Measurements from ENCODE around the gene PGAM2.

Gene PGAM2

DNA sequence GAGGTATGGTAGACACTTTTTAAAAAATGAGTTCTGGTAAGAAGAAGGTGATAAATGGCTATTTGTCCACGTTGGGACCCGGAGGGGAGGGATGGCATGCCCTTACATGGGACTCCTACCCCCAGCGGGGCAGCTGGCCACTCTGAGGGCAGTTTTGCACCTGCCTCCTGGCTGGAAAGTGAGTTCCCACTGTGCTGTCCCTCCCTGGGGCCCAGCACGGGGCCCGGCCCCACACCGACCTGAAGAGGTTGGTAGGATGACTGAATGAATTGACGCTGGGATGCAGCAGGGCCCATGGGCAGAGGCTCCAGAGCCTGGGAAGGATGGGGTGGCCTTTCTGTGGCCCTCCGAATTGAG lies 38.2 kb upstream of the PGAM2 start:
- DNase-seq (ENCODE audit: low spot score), result no peak

DNA sequence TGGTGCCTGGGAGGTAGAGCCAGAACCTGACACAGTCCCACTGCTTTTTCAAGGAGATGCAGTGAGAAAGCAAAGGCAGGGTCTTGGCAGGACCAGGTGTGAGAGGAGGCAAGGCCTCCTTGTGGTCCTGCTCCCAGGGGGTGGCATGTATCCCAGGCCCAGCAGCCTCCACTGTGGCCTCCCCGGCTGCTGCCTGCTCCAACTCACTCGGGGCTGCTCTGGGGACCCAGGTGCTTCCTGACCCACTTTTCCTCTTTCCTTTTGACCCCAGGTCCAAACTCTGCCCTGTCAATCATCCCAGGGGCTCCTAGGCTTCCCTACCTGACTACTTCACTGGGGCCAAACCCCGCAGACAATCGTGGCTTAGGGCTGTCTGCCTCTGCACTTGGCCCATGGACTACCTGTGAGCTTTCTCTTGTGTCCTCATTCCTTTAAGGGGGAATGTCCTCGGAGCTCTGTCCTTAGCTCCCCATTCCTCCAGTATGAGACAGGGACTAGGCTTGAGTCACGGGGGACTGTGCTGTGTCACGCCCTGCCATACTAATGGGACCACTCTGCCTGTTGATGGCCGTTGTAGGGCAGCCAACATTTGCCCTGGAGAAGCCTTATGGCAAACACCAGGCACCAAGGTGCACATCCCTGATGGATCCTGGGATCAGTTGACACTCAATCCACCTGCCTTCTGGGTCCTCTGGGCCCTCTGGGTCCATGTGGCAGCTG lies 37.6 kb upstream of the PGAM2 start:
- no peak for DNase-seq (ENCODE audit: low spot score)

- DNase-seq (ENCODE audit: low spot score), result no peak
These were observed 36.8 kb upstream of the PGAM2 start for GRCh38 chr7:44101966-44102845.

DNA sequence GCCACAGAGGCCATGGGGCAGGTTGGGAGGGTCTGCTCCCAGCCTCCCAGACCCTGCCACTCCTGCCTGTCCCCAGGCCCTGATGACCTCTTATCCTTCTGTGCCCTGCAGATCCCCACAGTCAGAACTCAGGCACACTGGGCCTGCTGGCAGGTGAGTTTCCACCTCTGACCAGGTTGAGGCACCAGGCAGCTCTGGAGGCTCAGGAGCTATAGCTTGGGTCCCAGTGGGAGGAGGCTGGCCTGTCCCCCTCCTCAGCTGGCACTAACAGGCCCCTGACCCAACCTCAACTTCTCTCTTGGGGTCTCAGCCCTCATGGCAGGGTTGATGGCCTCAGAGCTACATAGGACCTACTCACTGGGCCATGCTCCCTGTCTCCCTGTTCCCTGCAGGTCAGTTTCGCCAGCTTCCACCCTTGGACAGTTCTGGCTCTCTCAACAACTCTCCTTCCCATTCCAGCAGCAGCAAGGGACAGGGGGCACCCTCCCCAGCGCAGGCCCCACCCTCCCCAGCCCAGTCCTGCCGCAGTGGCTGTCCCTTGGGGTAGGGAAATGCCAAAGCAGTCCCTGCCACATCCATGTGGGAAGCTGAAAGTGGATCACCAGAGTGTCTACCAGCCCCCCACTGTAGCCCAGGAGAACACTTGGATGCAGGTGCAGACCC lies 36.1 kb upstream of the PGAM2 start:
- no peak for DNase-seq (ENCODE audit: low spot score)

- no peak for DNase-seq (ENCODE audit: low spot score)
These were observed 35.3 kb upstream of the PGAM2 start for GRCh38 chr7:44100458-44101302.

DNA sequence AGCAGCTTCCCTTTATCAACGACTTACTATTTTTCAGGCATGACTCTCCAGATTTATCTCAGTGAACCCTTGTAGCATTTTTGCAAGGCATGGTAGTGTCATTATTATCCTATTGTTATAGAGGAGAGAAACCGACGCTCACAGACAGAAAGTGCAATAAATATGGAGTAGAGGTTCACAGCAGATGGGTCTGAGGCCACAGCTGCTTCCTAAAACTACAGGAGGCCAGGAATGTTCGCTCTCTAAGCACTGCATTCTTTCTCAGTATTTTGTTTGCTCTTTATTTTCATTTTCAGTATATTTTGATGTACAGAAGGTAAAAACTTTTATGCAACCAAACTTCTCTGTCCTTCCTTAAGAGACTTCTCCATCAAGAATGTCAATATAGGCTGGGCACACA lies 34.3 kb upstream of the PGAM2 start:
- no peak for DNase-seq (ENCODE audit: low spot score)

DNA sequence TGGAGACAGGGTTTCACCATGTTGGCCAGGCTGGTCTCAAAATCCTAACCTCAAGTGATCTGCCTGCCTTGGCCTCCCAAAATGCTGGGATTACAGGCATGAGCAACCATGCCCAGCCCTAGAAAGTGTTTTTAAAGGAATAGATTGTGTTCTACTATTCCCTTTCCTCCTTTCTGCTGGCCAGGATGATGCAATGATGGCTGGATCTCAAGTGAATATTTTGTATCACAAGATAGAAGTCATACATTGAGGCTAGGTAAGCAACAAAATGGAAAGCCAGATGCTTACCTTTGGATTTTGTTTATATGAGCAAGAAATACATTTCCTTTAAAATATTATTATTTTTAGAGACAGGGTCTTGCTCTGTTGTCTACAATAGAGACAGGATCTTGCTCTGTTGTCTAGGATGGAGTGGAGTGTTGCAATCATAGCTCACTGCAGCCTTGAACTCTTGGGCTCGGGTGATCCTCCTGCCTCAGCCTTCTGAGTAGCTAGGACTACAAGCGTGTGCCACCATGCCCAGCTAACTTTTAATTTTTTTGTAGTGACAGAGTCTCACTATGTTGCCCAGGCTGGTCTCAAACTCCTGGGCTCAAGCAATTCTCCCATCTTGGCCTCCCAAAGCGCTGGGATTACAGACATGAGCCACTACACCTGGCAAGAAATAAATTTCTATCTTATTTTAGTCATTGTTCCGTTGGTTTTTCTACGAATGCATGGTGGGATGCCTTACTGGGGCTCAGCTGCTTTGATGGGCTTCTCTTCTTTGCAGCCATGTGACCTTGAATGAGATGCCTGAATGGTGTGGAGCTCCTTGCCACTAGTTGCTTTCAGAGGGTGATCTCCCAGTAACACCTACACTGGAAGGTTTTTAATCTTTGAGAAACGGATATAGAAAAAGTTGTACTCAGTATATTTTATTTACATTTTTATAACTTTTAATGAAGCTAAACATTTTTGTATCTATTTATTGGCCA lies 33.0 kb upstream of the PGAM2 start:
- no peak for DNase-seq (ENCODE audit: low spot score)

DNA sequence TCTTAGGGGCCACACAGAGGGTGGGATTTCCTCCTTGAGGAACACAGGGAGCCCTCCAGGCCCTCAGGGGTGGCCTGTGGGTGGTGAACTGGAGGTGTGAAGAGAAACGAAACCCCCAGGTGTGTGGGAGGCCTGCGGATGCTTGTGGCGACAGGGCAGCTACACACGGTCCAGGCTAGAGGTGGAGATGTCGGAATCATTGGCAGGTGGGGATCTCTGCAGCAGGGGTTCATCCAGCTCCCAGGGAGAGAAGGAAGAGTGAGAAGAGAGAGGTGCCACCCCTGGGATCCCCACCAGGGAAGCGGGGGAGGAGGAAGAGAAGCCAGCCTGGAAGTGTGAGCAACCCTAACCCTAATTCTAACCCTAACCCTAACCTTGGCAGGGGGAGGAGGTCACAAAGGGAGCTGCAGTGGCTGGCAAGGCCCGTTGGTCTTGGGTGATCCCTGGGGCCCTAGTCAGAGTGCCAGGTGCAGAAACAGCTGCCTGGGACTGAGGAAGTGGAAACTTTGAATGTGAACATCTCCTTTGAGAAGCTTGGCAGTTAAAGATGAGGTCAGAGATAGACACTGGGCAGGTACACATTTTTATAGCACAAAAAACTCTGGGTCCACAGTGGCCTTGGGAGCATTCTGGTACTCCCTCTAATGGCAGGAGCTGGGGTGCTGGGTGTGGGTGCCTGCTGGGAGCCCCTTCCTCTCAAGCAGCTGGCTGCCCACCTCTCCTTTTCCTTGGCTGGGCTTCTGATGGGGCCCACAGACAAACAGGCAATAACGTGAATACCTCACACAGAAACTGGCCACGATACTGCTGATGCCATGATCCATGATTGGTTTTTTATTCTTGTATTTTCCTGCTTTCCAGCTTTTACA lies 31.9 kb upstream of the PGAM2 start:
- DNase-seq (ENCODE audit: low spot score), result no peak

GRCh38 chr7:44096326-44096881 lies 31.0 kb upstream of the PGAM2 start:
- no peak for DNase-seq (ENCODE audit: low spot score)

DNA sequence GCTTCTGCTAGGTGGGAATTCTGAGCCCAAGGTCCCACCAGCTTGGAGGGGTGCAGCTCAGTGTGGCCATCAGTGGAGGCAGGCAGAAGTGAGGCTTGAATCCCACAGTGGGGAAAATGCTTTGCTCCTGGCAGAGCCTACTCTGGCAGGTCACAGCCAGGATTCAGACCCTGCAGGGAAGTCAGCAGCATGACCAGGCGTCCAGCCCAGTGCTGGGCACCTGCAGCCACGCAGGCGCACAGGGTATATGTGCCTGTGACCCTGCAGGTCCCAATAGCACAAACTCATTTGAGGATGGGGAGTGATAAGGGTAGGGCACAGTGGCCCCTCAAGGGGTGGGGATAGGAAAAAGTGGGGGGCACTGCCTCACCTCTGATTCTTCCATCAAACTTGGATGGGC lies 30.4 kb upstream of the PGAM2 start:
- DNase-seq (ENCODE audit: low spot score), result no peak

DNA sequence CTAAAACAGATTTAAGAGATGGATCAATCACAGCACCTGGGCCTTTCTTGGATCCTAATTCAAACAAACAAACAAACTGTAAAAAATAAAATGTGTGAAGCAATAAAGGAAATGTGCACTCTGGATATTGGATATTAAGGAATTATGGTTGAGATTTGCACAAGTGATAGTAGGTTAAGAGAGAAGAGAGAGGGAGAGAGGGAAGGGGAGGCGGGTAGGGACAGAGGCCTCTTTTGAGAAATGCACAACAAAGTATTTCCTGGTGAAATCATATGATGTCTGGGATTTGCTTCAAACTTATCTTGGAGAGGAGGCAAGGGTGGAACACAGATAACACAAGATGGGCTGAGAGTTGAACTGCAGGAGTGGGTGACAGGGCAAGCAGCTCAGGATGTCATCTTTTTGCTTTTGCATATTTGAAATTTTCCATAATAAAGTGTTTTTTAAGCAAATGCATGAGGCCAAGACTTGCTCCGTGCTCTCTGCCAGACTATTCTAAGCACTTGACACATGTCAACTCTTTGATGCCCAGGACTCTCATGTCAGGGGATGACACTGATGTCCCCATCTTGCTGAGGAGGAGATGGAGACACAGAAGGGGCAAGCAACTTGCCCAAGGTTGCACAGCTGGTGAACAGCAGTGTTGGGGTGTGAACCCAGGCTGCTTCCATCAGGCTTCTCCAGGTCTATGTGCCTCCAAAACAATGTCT lies 29.7 kb upstream of the PGAM2 start:
- peak; percentile 89 for DNase-seq (ENCODE audit: low spot score)

GRCh38 chr7:44094365-44094764 lies 29.0 kb upstream of the PGAM2 start:
- peak; percentile 63 for DNase-seq (ENCODE audit: low spot score)

- no peak for DNase-seq (ENCODE audit: low spot score)
These were observed 27.8 kb upstream of the PGAM2 start for GRCh38 chr7:44093102-44093641.

- DNase-seq (ENCODE audit: low spot score), result peak; percentile 64
These were observed 22.8 kb upstream of the PGAM2 start for GRCh38 chr7:44087911-44088838.

GRCh38 chr7:44086627-44087026 lies 21.3 kb upstream of the PGAM2 start:
- no peak for DNase-seq (ENCODE audit: low spot score)

DNA sequence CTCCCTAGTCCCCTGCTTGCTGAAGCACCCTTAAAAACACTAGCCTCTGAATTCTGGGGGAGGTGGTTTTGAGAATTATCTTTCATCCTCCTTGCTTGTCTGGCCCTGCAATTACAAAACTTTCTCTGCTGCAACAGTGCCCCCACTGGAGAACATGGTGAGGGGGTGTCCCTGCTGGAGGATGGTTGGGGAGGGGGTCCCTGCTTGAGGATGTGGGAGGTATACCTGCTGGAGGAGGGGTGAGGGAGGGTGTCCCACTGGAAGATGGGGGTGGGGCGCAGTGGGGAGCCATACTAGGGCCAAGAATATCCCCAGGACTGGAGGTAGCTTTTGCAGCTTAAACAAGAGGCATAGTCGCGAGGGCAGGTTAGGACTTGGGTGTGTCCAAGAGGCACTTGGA lies 20.2 kb upstream of the PGAM2 start:
- no peak for DNase-seq (ENCODE audit: low spot score)

DNA sequence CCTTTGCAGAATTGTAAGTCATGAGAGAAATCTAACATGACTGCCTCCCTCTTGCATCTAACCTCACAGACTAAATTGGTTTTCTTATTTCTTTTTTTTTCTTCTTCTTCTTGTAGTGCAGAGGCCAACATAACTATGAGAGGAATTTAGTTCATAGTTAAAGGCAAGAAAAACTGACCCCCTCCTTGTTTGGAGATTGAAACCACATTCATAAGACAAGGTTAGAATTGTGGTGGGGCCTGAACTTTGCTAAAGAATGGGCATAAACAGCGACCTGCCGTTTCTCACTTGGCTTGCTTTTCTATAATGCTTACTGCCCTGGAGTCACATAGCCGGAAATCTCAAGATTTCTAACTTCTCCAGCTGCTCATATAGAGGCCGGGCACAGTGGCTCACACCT lies 19.3 kb upstream of the PGAM2 start:
- DNase-seq (ENCODE audit: low spot score), result no peak

GRCh38 chr7:44083796-44084195 lies 18.4 kb upstream of the PGAM2 start:
- DNase-seq (ENCODE audit: low spot score), result no peak

Measured in COLO829 (cell line).